WTC11 (cell line): ENCODE measurements around the gene PRKAR2B. TPM values are rescaled to one million over a fixed set of nuclear protein-coding genes. Genes with fewer than 3 reads are reported as not detected.
"Not testable (repeated sequence)": the region's sequence is repeated elsewhere in the genome, so short reads cannot be mapped to it uniquely, and the experiment has no call there.

Experiments used
- ATAC-seq: fragments of 200-7000 bp; cut with Tn5 transposase; 2 replicates; pipeline ENCODE4 v1.10.0; 2021; ENCODE audit warnings: mild to moderate bottlenecking, moderate library complexity
- CTCF ChIA-PET: fragments of 300-600 bp; sonication (Branson Sonifier 250); formaldehyde crosslinking; loops from one replicate; lab custom pipeline; 2021; ENCODE audit warnings: antibody characterized with exemption; lab: Charles Lee
- POLR2A ChIA-PET: fragments of 350-600 bp; sonication (Branson Sonifier 250); formaldehyde crosslinking; loops from one replicate; lab custom pipeline; 2021; ENCODE audit warnings: antibody characterized with exemption; lab: Charles Lee
- DNase-seq: peaks from one replicate; pipeline ENCODE4 v3.0.0; 2021; ENCODE audit warnings: low spot score
- H3K27ac Mint-ChIP-seq: 2 replicates; pipeline ENCODE4 v1.8.0; 2021; ENCODE audit warnings: mixed read lengths
- H3K27me3 Mint-ChIP-seq: 2 replicates; pipeline ENCODE4 v1.8.0; 2021; ENCODE audit warnings: low read depth, mild to moderate bottlenecking, moderate library complexity, mixed read lengths
- H3K36me3 Mint-ChIP-seq: 2 replicates; pipeline ENCODE4 v1.8.0; 2021; ENCODE audit warnings: mixed read lengths
- H3K4me1 Mint-ChIP-seq: 2 replicates; pipeline ENCODE4 v1.8.0; 2022; ENCODE audit warnings: mixed read lengths
- H3K4me3 Mint-ChIP-seq: 2 replicates; pipeline ENCODE4 v1.8.0; 2021; ENCODE audit warnings: mild to moderate bottlenecking, moderate library complexity, mixed read lengths
- H3K9me3 Mint-ChIP-seq: 2 replicates; pipeline ENCODE4 v1.8.0; 2021; ENCODE audit warnings: mixed read lengths
- FOXP1 ChIP-seq: sonication (generic); formaldehyde crosslinking; IDR thresholded peaks from 2 replicates; pipeline ENCODE4 v1.8.0; 2022; ENCODE audit warnings: missing genetic modification reagents, mild to moderate bottlenecking, moderate library complexity, borderline replicate concordance
- HMGA2 ChIP-seq: fragments of 250-450 bp; sonication (Bioruptor Pico); IDR thresholded peaks from 2 replicates; pipeline ENCODE4 v1.4.0; 2021; ENCODE audit warnings: mild to moderate bottlenecking, moderate library complexity
- JUN ChIP-seq: sonication (generic); formaldehyde crosslinking; IDR thresholded peaks from 2 replicates; pipeline ENCODE4 v1.8.0; 2023; ENCODE audit warnings: mild to moderate bottlenecking, missing genetic modification reagents
- TCF7 ChIP-seq: sonication (generic); formaldehyde crosslinking; IDR thresholded peaks from 2 replicates; pipeline ENCODE4 v1.8.0; 2022; ENCODE audit warnings: mild to moderate bottlenecking, low read depth, missing genetic modification reagents, moderate library complexity
- ZNF263 ChIP-seq: sonication (generic); formaldehyde crosslinking; IDR thresholded peaks from 2 replicates; pipeline ENCODE4 v1.8.1; 2022; ENCODE audit warnings: low read depth, mild to moderate bottlenecking, moderate library complexity, missing genetic modification reagents
- ZNF317 ChIP-seq: sonication (generic); formaldehyde crosslinking; IDR thresholded peaks from 2 replicates; pipeline ENCODE4 v1.8.1; 2023; ENCODE audit warnings: low read depth, mild to moderate bottlenecking, moderate library complexity, missing genetic modification reagents, borderline replicate concordance
- total RNA-seq: library from RNA; stranded (reverse); gene quantifications from 3 replicates; pipeline ENCODE4 v1.2.3, GENCODE V29; 2021
- TF ChIP-seq, protein P1 (sequence below): sonication (generic); formaldehyde crosslinking; IDR thresholded peaks from 2 replicates; pipeline ENCODE4 v1.8.1; 2023; ENCODE audit warnings: mild to moderate bottlenecking, missing genetic modification reagents
- TF ChIP-seq, protein P2 (sequence below): fragments of 250-450 bp; sonication (Bioruptor Pico); IDR thresholded peaks from 2 replicates; pipeline ENCODE4 v1.9.0; 2021; ENCODE audit warnings: mild to moderate bottlenecking, borderline replicate concordance
- TF ChIP-seq, protein P3 (sequence below): sonication (generic); formaldehyde crosslinking; IDR thresholded peaks from 2 replicates; pipeline ENCODE4 v1.8.0; 2022; ENCODE audit warnings: mild to moderate bottlenecking, missing genetic modification reagents
- TF ChIP-seq, protein P4 (sequence below): sonication (generic); formaldehyde crosslinking; IDR thresholded peaks from 2 replicates; pipeline ENCODE4 v1.8.1; 2022; ENCODE audit warnings: low read depth, mild to moderate bottlenecking, moderate library complexity, missing genetic modification reagents, borderline replicate concordance
- TF ChIP-seq, protein P5 (sequence below): sonication (generic); formaldehyde crosslinking; IDR thresholded peaks from 2 replicates; pipeline ENCODE4 v1.8.1; 2022; ENCODE audit warnings: low read depth, missing genetic modification reagents, borderline replicate concordance
- TF ChIP-seq, protein P6 (sequence below): sonication (generic); formaldehyde crosslinking; IDR thresholded peaks from 2 replicates; pipeline ENCODE4 v1.8.1; 2022; ENCODE audit warnings: mild to moderate bottlenecking, moderate library complexity, missing genetic modification reagents
- TF ChIP-seq, protein P7 (sequence below): sonication (generic); formaldehyde crosslinking; IDR thresholded peaks from 2 replicates; pipeline ENCODE4 v1.8.1; 2023; ENCODE audit warnings: mild to moderate bottlenecking, missing genetic modification reagents, borderline replicate concordance
- TF ChIP-seq, protein P8 (sequence below): sonication (generic); formaldehyde crosslinking; conservative IDR thresholded peaks from 2 replicates; pipeline ENCODE4 v1.8.1; 2023; ENCODE audit warnings: mild to moderate bottlenecking, low read depth, missing genetic modification reagents, moderate library complexity

PRKAR2B gene
- total RNA-seq, 1 experiment from 2014 or later, result 29.6 TPM

DNA sequence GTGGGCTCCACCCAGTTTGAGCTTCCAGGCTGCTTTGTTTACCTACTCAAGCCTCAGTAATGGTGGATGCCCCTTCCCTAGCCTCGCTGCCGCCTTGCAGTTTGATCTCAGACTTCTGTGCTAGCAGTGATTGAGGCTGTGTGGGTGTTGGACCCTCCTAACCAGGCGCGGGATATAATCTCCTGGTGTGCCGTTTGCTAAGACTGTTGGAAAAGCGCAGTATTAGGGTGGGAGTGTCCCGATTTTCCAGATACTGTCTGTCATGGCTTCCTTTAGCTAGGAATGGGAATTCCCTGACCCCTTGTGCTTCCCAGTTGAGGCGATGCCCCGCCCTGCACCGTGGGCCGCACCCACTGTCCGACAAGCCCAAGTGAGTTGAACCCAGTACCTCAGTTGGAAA lies 54.6 kb downstream of the PRKAR2B start:
- CTCF ChIA-PET, H3K4me1 Mint-ChIP-seq, H3K27me3 Mint-ChIP-seq, ATAC-seq, H3K4me3 Mint-ChIP-seq, H3K27ac Mint-ChIP-seq, DNase-seq: not testable (repeated sequence)
- Mint-ChIP-seq H3K36me3 (peaks cover 32% of the 10 kb centered on the region), H3K9me3 (peaks cover 38% of the 10 kb centered on the region)
- POLR2A ChIA-PET, result interaction anchor here (0.6 kb wide), 1 partner anchor 22 kb away, joined by 4 read pairs; no protein-coding TSS in a partner anchor

DNA sequence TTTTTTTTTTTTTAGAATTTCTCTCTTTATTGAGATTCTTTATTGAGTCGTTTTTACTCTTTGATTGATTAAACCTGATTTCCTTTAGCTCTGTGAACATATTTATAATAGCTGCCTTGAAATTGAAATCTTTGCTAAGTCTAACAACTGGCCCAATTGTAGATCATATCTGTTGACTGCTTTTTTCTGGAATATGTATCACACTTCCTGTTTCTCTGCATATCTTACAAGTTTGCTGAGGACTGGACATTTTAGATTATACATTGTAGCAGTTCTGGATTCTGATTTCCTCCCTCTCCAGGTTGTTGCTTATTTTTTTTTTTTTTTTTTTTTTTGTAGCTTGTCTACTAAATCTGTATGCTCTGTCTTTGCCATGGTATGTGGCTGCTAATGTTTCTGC lies 56.3 kb downstream of the PRKAR2B start:
- peaks cover 35% of the 10 kb centered on the region for H3K9me3 Mint-ChIP-seq
- H3K4me1 Mint-ChIP-seq, result peaks cover 3% of the 10 kb centered on the region
- DNase-seq (no peak), ATAC-seq (no peak)
- ChIA-PET CTCF (interaction anchor here (1.0 to 1.5 kb wide), 2 partner anchors 32 to 153 kb away, joined by 4 to 5 read pairs; no protein-coding TSS in a partner anchor), POLR2A (no interaction called here)
- no peak overlapping the region for H3K27ac Mint-ChIP-seq
- H3K36me3 Mint-ChIP-seq, result peaks cover 32% of the 10 kb centered on the region
- no peak overlapping the region for H3K4me3 Mint-ChIP-seq
- peaks cover 2% of the 10 kb centered on the region; the same call in 1 of the 2 replicates for H3K27me3 Mint-ChIP-seq
- TF ChIP-seq, protein P1, sequence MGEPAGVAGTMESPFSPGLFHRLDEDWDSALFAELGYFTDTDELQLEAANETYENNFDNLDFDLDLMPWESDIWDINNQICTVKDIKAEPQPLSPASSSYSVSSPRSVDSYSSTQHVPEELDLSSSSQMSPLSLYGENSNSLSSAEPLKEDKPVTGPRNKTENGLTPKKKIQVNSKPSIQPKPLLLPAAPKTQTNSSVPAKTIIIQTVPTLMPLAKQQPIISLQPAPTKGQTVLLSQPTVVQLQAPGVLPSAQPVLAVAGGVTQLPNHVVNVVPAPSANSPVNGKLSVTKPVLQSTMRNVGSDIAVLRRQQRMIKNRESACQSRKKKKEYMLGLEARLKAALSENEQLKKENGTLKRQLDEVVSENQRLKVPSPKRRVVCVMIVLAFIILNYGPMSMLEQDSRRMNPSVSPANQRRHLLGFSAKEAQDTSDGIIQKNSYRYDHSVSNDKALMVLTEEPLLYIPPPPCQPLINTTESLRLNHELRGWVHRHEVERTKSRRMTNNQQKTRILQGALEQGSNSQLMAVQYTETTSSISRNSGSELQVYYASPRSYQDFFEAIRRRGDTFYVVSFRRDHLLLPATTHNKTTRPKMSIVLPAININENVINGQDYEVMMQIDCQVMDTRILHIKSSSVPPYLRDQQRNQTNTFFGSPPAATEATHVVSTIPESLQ (CRISPR knock-in tag), result no peak
- TF ChIP-seq, protein P2, sequence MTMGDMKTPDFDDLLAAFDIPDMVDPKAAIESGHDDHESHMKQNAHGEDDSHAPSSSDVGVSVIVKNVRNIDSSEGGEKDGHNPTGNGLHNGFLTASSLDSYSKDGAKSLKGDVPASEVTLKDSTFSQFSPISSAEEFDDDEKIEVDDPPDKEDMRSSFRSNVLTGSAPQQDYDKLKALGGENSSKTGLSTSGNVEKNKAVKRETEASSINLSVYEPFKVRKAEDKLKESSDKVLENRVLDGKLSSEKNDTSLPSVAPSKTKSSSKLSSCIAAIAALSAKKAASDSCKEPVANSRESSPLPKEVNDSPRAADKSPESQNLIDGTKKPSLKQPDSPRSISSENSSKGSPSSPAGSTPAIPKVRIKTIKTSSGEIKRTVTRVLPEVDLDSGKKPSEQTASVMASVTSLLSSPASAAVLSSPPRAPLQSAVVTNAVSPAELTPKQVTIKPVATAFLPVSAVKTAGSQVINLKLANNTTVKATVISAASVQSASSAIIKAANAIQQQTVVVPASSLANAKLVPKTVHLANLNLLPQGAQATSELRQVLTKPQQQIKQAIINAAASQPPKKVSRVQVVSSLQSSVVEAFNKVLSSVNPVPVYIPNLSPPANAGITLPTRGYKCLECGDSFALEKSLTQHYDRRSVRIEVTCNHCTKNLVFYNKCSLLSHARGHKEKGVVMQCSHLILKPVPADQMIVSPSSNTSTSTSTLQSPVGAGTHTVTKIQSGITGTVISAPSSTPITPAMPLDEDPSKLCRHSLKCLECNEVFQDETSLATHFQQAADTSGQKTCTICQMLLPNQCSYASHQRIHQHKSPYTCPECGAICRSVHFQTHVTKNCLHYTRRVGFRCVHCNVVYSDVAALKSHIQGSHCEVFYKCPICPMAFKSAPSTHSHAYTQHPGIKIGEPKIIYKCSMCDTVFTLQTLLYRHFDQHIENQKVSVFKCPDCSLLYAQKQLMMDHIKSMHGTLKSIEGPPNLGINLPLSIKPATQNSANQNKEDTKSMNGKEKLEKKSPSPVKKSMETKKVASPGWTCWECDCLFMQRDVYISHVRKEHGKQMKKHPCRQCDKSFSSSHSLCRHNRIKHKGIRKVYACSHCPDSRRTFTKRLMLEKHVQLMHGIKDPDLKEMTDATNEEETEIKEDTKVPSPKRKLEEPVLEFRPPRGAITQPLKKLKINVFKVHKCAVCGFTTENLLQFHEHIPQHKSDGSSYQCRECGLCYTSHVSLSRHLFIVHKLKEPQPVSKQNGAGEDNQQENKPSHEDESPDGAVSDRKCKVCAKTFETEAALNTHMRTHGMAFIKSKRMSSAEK (CRISPR knock-in tag), result no peak
- TF ChIP-seq, protein P3, sequence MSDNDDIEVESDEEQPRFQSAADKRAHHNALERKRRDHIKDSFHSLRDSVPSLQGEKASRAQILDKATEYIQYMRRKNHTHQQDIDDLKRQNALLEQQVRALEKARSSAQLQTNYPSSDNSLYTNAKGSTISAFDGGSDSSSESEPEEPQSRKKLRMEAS (CRISPR knock-in tag), result no peak
- TF ChIP-seq, protein P4, sequence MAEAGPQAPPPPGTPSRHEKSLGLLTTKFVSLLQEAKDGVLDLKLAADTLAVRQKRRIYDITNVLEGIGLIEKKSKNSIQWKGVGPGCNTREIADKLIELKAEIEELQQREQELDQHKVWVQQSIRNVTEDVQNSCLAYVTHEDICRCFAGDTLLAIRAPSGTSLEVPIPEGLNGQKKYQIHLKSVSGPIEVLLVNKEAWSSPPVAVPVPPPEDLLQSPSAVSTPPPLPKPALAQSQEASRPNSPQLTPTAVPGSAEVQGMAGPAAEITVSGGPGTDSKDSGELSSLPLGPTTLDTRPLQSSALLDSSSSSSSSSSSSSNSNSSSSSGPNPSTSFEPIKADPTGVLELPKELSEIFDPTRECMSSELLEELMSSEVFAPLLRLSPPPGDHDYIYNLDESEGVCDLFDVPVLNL (CRISPR knock-in tag), result no peak
- TF ChIP-seq ZNF317 (CRISPR knock-in tag) (no peak), HMGA2 (CRISPR knock-in tag) (no peak), TCF7 (CRISPR knock-in tag) (no peak), JUN (CRISPR knock-in tag) (no peak), ZNF263 (CRISPR knock-in tag) (no peak), FOXP1 (CRISPR knock-in tag) (no peak)
- TF ChIP-seq, protein P5, sequence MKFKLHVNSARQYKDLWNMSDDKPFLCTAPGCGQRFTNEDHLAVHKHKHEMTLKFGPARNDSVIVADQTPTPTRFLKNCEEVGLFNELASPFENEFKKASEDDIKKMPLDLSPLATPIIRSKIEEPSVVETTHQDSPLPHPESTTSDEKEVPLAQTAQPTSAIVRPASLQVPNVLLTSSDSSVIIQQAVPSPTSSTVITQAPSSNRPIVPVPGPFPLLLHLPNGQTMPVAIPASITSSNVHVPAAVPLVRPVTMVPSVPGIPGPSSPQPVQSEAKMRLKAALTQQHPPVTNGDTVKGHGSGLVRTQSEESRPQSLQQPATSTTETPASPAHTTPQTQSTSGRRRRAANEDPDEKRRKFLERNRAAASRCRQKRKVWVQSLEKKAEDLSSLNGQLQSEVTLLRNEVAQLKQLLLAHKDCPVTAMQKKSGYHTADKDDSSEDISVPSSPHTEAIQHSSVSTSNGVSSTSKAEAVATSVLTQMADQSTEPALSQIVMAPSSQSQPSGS, result no peak
- TF ChIP-seq, protein P6, sequence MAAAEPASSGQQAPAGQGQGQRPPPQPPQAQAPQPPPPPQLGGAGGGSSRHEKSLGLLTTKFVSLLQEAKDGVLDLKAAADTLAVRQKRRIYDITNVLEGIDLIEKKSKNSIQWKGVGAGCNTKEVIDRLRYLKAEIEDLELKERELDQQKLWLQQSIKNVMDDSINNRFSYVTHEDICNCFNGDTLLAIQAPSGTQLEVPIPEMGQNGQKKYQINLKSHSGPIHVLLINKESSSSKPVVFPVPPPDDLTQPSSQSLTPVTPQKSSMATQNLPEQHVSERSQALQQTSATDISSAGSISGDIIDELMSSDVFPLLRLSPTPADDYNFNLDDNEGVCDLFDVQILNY (CRISPR knock-in tag), result no peak
- TF ChIP-seq, protein P7, sequence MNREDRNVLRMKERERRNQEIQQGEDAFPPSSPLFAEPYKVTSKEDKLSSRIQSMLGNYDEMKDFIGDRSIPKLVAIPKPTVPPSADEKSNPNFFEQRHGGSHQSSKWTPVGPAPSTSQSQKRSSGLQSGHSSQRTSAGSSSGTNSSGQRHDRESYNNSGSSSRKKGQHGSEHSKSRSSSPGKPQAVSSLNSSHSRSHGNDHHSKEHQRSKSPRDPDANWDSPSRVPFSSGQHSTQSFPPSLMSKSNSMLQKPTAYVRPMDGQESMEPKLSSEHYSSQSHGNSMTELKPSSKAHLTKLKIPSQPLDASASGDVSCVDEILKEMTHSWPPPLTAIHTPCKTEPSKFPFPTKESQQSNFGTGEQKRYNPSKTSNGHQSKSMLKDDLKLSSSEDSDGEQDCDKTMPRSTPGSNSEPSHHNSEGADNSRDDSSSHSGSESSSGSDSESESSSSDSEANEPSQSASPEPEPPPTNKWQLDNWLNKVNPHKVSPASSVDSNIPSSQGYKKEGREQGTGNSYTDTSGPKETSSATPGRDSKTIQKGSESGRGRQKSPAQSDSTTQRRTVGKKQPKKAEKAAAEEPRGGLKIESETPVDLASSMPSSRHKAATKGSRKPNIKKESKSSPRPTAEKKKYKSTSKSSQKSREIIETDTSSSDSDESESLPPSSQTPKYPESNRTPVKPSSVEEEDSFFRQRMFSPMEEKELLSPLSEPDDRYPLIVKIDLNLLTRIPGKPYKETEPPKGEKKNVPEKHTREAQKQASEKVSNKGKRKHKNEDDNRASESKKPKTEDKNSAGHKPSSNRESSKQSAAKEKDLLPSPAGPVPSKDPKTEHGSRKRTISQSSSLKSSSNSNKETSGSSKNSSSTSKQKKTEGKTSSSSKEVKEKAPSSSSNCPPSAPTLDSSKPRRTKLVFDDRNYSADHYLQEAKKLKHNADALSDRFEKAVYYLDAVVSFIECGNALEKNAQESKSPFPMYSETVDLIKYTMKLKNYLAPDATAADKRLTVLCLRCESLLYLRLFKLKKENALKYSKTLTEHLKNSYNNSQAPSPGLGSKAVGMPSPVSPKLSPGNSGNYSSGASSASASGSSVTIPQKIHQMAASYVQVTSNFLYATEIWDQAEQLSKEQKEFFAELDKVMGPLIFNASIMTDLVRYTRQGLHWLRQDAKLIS (CRISPR knock-in tag), result no peak
- TF ChIP-seq, protein P8, sequence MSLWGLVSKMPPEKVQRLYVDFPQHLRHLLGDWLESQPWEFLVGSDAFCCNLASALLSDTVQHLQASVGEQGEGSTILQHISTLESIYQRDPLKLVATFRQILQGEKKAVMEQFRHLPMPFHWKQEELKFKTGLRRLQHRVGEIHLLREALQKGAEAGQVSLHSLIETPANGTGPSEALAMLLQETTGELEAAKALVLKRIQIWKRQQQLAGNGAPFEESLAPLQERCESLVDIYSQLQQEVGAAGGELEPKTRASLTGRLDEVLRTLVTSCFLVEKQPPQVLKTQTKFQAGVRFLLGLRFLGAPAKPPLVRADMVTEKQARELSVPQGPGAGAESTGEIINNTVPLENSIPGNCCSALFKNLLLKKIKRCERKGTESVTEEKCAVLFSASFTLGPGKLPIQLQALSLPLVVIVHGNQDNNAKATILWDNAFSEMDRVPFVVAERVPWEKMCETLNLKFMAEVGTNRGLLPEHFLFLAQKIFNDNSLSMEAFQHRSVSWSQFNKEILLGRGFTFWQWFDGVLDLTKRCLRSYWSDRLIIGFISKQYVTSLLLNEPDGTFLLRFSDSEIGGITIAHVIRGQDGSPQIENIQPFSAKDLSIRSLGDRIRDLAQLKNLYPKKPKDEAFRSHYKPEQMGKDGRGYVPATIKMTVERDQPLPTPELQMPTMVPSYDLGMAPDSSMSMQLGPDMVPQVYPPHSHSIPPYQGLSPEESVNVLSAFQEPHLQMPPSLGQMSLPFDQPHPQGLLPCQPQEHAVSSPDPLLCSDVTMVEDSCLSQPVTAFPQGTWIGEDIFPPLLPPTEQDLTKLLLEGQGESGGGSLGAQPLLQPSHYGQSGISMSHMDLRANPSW (CRISPR knock-in tag), result no peak
